ENCODE results near the gene PNLIPRP3. TPM values are rescaled to one million over a fixed set of nuclear protein-coding genes. Genes with fewer than 3 reads are reported as not detected.

Gene PNLIPRP3
- total and polyA plus RNA-seq, 10 of the 15 experiments (the other 5 are each of a cell fraction or from before 2014, with no cell fraction given), result 0.03 TPM; not detected in 9

DNA sequence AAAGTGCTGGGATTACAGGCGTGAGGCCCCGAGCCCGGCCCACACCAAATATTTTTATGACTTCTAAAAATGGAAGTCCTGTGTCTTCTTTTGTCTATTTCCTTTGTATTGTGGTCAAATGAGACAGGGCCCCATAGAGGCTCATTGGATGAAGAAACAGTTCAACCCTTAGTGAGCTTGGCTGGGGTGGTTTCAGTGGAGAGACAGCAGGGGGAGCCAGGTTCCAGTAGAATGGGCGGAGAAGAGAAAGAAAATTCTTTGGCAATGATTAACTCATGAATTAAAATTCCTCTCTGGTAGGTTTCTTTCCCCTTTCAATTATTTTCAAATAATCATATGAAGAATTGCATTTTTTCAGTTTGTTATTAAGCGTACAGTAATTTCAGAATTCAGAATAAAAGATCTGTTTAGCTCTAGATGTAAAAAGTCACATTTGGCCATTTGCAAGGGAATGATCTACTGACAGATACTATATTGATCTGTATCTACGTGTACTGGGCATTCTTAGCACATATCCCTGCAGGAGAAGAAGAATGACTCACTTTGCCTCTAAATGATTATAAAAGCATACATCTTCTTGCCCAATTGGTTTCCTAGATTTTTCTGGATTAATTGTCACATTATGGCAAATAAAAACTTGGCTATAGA, 43.2 kb downstream of the PNLIPRP3 start:
- WGBS (ENCODE audit: insufficient coverage, insufficient replicate concordance, low lambda C conversion rate, missing lambda C conversion rate), result 18% methylated on average over 6 of the region's 6 CpGs
- ATAC-seq (peak; percentile 53; the same call in 2 of the 3 replicates), FAIRE-seq (no peak), DNase-seq (ENCODE audit: low read depth, low spot score) (no peak)
- no peak overlapping the region for H3K27ac ChIP-seq (ENCODE audit: control insufficient read depth, insufficient read depth)
- CTCF ChIA-PET, result no interaction called here
- no peak overlapping the region for H3K4me2 ChIP-seq (ENCODE audit: control insufficient read depth, insufficient read depth)
- intact Hi-C loops (cut with micrococcal nuclease; ENCODE audit: unreplicated experiment) (no loop called here), in situ Hi-C loops (cut with MboI) (no loop called here)
- no TSS peak for BruUV-seq (replicated peaks)
- no peak overlapping the region for H3K9ac ChIP-seq (ENCODE audit: control insufficient read depth, insufficient read depth, low read length)
- H3K36me3 ChIP-seq (ENCODE audit: control insufficient read depth in 2 of 2, insufficient read depth in 2 of 2, low read length in 1 of 2), result no peaks in the 10 kb centered on the region
- H3K4me1 ChIP-seq (ENCODE audit: control insufficient read depth, insufficient read depth, low read length), result no peaks in the 10 kb centered on the region
- H2AFZ ChIP-seq (ENCODE audit: control insufficient read depth, low read depth, low read length), result no peak overlapping the region
- SMC1A ChIA-PET (ENCODE audit: uncharacterized antibody, unreplicated experiment), result interaction anchor here (1.4 kb wide), 1 partner anchor 30 kb away, joined by 4 read pairs; no protein-coding TSS in a partner anchor
- POLR2A ChIA-PET, result no interaction called here
- no peaks in the 10 kb centered on the region for H3K79me2 ChIP-seq (ENCODE audit: control insufficient read depth, insufficient read depth, low read length)
- H3K27me3 ChIP-seq (replicated peaks in 1 of 2; ENCODE audit: control insufficient read depth in 2 of 2, insufficient read depth in 2 of 2, low read length in 1 of 2), result no peaks in the 10 kb centered on the region
- H4K20me1 ChIP-seq (ENCODE audit: control insufficient read depth, insufficient read depth), result no peaks in the 10 kb centered on the region
- no peak overlapping the region for H3K4me3 ChIP-seq
- RAD21 ChIA-PET (ENCODE audit: unreplicated experiment), result no interaction called here
- H3K9me3 ChIP-seq (replicated peaks; ENCODE audit: control insufficient read depth, insufficient read depth, low read length), result no peaks in the 10 kb centered on the region
- no peak for TF ChIP-seq BCL11A (IDR thresholded peaks at IDR 0.05; ENCODE audit: low read depth, low read length)
- TF ChIP-seq, protein P1, sequence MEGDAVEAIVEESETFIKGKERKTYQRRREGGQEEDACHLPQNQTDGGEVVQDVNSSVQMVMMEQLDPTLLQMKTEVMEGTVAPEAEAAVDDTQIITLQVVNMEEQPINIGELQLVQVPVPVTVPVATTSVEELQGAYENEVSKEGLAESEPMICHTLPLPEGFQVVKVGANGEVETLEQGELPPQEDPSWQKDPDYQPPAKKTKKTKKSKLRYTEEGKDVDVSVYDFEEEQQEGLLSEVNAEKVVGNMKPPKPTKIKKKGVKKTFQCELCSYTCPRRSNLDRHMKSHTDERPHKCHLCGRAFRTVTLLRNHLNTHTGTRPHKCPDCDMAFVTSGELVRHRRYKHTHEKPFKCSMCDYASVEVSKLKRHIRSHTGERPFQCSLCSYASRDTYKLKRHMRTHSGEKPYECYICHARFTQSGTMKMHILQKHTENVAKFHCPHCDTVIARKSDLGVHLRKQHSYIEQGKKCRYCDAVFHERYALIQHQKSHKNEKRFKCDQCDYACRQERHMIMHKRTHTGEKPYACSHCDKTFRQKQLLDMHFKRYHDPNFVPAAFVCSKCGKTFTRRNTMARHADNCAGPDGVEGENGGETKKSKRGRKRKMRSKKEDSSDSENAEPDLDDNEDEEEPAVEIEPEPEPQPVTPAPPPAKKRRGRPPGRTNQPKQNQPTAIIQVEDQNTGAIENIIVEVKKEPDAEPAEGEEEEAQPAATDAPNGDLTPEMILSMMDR (IDR thresholded peaks at IDR 0.05 in 2 of 3, conservative IDR thresholded peaks at IDR 0.05 in 1 of 3; ENCODE audit: control insufficient read depth in 2 of 3, extremely low read depth in 1 of 3, insufficient read depth in 1 of 3, low read depth in 3 of 3, low read length in 3 of 3), result peak; percentile 5 to 28 (median 9); a peak in 2 of 6 replicates

- intact Hi-C loops (cut with micrococcal nuclease; ENCODE audit: unreplicated experiment), result no loop called here
- WGBS (ENCODE audit: insufficient coverage, insufficient replicate concordance, low lambda C conversion rate, missing lambda C conversion rate), result 0% methylated on average over 4 of the region's 4 CpGs
- H2AFZ ChIP-seq (ENCODE audit: control insufficient read depth, low read depth, low read length), result no peak overlapping the region
- ChIA-PET POLR2A (no interaction called here), RAD21 (ENCODE audit: unreplicated experiment) (no interaction called here), CTCF (interaction anchor here (1.2 kb wide), 1 partner anchor 17 kb away, joined by 3 read pairs; no protein-coding TSS in a partner anchor), SMC1A (ENCODE audit: uncharacterized antibody, unreplicated experiment) (no interaction called here)
- no peak overlapping the region for H3K9ac ChIP-seq (ENCODE audit: control insufficient read depth, insufficient read depth, low read length)
- no peaks in the 10 kb centered on the region for H3K79me2 ChIP-seq (ENCODE audit: control insufficient read depth, insufficient read depth, low read length)
- in situ Hi-C loops (cut with MboI), result no loop called here
- H4K20me1 ChIP-seq (ENCODE audit: control insufficient read depth, insufficient read depth), result no peaks in the 10 kb centered on the region
- no peak for ATAC-seq
- BruUV-seq (replicated peaks), result no TSS peak
- FAIRE-seq, result no peak
- no peak overlapping the region for H3K27ac ChIP-seq (ENCODE audit: control insufficient read depth, insufficient read depth)
- DNase-seq (ENCODE audit: low read depth, low spot score), result no peak
- H3K27me3 ChIP-seq (replicated peaks in 1 of 2; ENCODE audit: control insufficient read depth in 2 of 2, insufficient read depth in 2 of 2, low read length in 1 of 2), result no peaks in the 10 kb centered on the region
- no peaks in the 10 kb centered on the region for H3K9me3 ChIP-seq (replicated peaks; ENCODE audit: control insufficient read depth, insufficient read depth, low read length)
- no peaks in the 10 kb centered on the region for H3K36me3 ChIP-seq (ENCODE audit: control insufficient read depth in 2 of 2, insufficient read depth in 2 of 2, low read length in 1 of 2)
- H3K4me1 ChIP-seq (ENCODE audit: control insufficient read depth, insufficient read depth, low read length), result no peaks in the 10 kb centered on the region
- H3K4me3 ChIP-seq, result no peak overlapping the region
- no peak overlapping the region for H3K4me2 ChIP-seq (ENCODE audit: control insufficient read depth, insufficient read depth)
- TF ChIP-seq IRF5 (IDR thresholded peaks at IDR 0.05; ENCODE audit: borderline replicate concordance), result no peak
- TF ChIP-seq CREM (IDR thresholded peaks at IDR 0.05; ENCODE audit: low read depth), result no peak
- TF ChIP-seq CEBPZ (IDR thresholded peaks at IDR 0.05; ENCODE audit: low read depth, low read length), result no peak
- no peak for TF ChIP-seq NKRF (conservative IDR thresholded peaks at IDR 0.05)
Observed at GRCh38 chr10:116472891-116473290, 45.2 kb downstream of the PNLIPRP3 start.
